ENCODE measurements around the gene FHL3. TPM values are rescaled to one million over a fixed set of nuclear protein-coding genes. Genes with fewer than 3 reads are reported as not detected.
A peak's percentile ranks its signal among the peaks of the same experiment; 100 is the strongest.
"Not testable (repeated sequence)": the region's sequence is repeated elsewhere in the genome, so short reads cannot be mapped to it uniquely, and the experiment has no call there.

Gene FHL3
- total RNA-seq, 1 experiment from 2014 or later, result 16.5 TPM

DNA sequence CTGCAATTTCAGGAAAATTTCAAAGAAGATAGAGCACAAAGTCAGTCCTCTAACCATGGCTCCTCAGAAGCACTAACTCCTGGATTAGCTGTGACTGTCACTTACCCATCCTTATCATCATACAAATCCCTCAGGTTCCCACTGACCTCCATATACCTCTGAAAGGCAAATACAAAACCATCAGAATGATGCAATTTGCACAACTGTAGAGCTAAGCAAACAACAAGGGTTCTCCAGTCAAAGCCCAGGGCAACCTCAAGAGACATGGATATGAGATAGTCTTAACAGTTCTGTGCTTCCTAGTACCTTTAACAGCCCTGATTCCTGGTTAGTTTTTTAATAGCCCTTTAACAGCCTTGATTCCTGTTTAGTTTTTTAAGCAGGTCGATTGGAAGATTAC is 17.6 kb downstream of the FHL3 start:
- no peak for DNase-seq (ENCODE audit: low spot score)

- no peak for DNase-seq (ENCODE audit: low spot score)
These were observed 21.8 kb downstream of the FHL3 start for GRCh38 chr1:37983546-37983945.

DNA sequence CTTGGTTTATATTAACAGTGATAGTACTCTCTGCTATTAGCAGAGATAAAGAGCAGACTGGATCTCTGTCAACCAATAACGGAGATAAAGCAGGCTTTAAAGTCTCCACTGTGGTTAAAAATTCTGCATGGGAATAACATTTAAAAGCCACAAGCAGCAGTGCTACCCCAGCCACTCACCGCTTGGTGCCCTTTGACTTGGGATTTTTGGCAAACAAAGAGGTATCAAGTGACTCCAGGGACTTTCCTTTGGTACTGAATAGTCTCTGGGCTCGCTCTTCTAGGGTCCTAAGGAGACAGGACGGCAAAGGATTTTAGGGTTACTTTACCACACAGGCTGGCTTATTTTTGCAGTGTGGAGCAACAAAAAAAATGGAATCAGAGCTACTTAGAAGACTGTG is 26.8 kb downstream of the FHL3 start:
- no peak for DNase-seq (ENCODE audit: low spot score)

DNA sequence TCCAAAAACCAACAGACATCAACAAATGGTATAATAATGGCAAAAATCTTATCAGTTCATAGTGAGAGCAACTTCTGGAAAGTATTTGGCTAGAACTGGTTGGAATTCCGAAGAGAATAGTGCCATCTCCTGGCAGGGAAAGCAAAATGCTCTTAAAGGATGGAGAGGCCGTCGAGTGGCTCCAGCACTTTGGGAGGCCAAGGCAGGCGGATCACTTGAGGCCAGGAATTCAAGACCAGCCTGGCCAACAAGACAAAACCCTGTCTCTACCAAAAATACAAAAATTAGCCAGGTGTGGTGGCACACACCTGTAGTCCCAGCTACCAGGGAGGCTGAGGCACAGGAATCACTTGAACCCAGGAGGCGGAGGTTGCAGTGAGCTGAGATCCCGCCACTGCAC is 30.2 kb downstream of the FHL3 start:
- DNase-seq (ENCODE audit: low spot score), result peak; percentile 39

- no peak for DNase-seq (ENCODE audit: low spot score)
These were observed 30.7 kb downstream of the FHL3 start for GRCh38 chr1:37974567-37974966.

GRCh38 chr1:37973684-37974083 is 31.6 kb downstream of the FHL3 start:
- not testable (repeated sequence) for DNase-seq (ENCODE audit: low spot score)

GRCh38 chr1:37965301-37965700 is 40.0 kb downstream of the FHL3 start:
- no peak for DNase-seq (ENCODE audit: low spot score)

- DNase-seq (ENCODE audit: low spot score), result not testable (repeated sequence)
These were observed 41.2 kb downstream of the FHL3 start for GRCh38 chr1:37964106-37964505.

DNA sequence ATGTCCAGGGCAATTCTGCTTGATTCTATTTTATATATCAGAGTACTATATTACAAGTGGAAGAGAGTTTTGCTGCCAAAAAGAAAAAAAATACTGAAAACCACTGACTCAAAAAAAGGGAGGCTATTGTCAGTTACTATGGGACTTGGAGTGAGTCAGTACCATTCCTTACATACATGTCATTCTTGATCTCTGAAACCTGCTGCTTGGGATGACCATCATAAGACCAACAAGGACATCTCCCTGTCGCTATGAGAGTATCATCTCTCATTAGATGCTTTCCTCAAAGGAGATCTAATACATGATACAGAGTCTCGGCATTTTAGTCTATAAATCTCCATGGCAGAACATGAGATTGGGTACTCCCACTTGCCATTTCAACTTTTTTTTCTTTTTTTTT is 46.6 kb downstream of the FHL3 start:
- DNase-seq (ENCODE audit: low spot score), result no peak

- no peak for DNase-seq (ENCODE audit: low spot score)
These were observed 49.6 kb downstream of the FHL3 start for GRCh38 chr1:37955685-37956084.

- DNase-seq (ENCODE audit: low spot score), result no peak
These were observed 50.9 kb downstream of the FHL3 start for GRCh38 chr1:37954316-37954971.

DNA sequence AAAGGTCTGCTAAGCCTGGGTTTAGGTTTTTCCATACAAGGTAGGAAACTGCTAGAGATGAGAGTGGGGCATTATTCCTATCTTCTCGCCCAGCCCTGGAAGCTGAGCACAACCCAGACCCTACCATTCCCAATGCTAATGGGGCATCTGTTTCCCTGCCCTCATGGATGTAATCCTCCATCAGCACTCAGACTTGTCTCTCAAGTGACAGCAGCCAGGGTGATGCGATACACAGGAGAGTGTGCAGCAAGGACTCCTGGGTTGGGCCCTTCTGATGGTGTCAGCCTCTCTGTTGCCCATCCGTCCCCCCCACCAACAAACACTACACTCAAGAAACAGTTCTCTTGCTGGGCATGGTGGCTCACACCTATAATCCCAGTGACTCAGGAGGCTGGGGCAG is 52.6 kb downstream of the FHL3 start:
- no peak for DNase-seq (ENCODE audit: low spot score)

GRCh38 chr1:37951783-37952624 is 53.3 kb downstream of the FHL3 start:
- DNase-seq (ENCODE audit: low spot score), result no peak

GRCh38 chr1:37951041-37951782 is 54.1 kb downstream of the FHL3 start:
- no peak for DNase-seq (ENCODE audit: low spot score)

DNA sequence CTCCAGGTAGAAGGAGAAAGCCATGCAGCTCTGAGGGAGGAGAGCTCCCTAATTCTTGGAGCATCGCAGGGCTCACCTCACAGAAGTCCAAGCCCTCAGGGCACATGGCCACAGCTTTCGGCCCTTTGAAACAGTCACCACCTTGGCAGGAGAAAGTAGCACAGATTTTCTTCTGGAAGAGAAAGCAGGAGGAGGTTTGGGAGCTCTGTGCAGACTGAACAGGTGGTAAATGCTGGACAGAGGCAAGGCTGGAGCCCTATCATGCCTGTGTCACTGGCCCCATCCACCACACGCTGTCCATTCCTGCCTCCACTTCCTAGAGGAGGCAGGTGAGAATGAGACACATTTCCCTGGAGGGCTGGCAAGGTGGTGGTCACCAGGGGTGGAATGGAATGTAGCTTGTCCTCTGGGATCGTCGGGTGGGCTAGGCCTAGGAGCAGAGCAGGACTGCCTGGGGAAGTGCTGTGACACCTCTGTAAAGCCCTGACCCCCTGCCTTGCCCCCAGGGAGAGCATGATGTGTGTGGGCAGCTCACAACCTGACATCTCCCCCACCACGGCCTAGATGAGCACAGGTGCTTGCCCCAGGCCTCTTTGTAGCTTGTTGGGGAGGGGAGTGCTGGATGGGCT is 55.7 kb downstream of the FHL3 start:
- DNase-seq (ENCODE audit: low spot score), result no peak

DNA sequence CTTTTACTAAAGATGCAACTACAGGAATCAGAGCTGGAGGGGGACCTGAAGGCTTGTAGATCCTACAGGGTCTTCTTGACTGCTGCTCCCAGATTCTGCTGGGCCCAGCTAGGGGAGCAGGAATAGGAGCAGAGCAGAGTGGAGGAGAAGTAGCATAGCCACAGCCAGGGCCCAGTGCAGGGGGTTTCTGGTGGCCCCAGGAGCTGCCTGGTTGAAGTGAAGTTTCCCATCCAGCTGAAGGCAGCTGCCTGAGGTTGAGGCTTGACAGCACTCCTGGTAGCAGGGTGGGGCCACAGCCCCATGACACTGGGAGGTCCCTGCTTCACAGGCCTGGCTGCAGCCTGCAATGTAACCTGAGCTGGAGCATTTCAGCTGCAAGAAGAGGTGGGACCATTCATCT is 56.5 kb downstream of the FHL3 start:
- DNase-seq (ENCODE audit: low spot score), result no peak

GRCh38 chr1:37948166-37948565 is 57.1 kb downstream of the FHL3 start:
- no peak for DNase-seq (ENCODE audit: low spot score)

DNA sequence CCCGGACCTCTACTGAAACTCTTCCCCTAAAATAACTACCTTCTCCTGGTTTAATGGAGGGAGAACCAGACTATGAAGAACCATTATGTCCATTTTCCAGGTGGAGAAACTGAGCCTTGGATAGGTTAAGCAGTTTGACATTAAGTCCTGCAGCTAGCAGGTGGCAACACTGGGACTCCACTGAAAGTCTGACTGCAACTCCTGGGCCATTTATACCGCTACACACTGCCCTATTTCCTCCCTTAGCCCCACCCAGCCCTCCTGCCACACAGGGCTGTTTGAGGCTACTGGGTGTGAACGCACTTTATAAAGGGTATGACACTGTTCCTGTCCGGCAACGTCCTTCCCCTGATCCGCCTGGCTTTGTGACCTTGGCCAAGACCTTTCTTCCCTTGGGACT is 58.0 kb downstream of the FHL3 start:
- DNase-seq (ENCODE audit: low spot score), result no peak
